Stimulated activated CD4-positive, alpha-beta T cell treated with anti-CD3 and anti-CD28 coated beads, Interleukin-4, amount 100 ng/mL, for 24 hours (primary cell): ENCODE measurements around the gene OR2A14.
A peak's percentile ranks its signal among the peaks of the same experiment; 100 is the strongest.
"Not testable (repeated sequence)": the region's sequence is repeated elsewhere in the genome, so short reads cannot be mapped to it uniquely, and the experiment has no call there.

ENCODE experiments used
- DNase-seq: peaks from one replicate; pipeline ENCODE4 v3.0.0-alpha.2; 2020

Gene OR2A14

GRCh38 chr7:144122876-144123275 lies at the start of gene OR2A14:
OR2A14 (plus strand) TSS chr7:144123176; CDS start chr7:144129113, 5,937 bp downstream.
- no peak for DNase-seq

GRCh38 chr7:144074374-144074773 lies 48.6 kb upstream of the OR2A14 start:
- no peak for DNase-seq

GRCh38 chr7:144085978-144086377 lies 37.0 kb upstream of the OR2A14 start, which contains the start of gene OR2A12:
OR2A12 (plus strand) TSS chr7:144086278; CDS start chr7:144095108, 8,830 bp downstream.
- no peak for DNase-seq

- no peak for DNase-seq
Measured at GRCh38 chr7:144086730-144087129, 36.2 kb upstream of the OR2A14 start.

GRCh38 chr7:144087230-144087629 lies 35.7 kb upstream of the OR2A14 start:
- DNase-seq: no peak

- no peak for DNase-seq
Measured at GRCh38 chr7:144090667-144091066, 32.3 kb upstream of the OR2A14 start.

GRCh38 chr7:144098776-144099175 lies 24.2 kb upstream of the OR2A14 start:
- DNase-seq: no peak

- no peak for DNase-seq
Measured at GRCh38 chr7:144100607-144101006, 22.4 kb upstream of the OR2A14 start.

- DNase-seq: no peak
Measured at GRCh38 chr7:144102041-144102440, 20.9 kb upstream of the OR2A14 start.

- DNase-seq: no peak
Measured at GRCh38 chr7:144105211-144105610, 17.8 kb upstream of the OR2A14 start.

GRCh38 chr7:144109283-144109682 lies 13.7 kb upstream of the OR2A14 start, which contains the start of gene OR2A2:
OR2A2 (plus strand) TSS chr7:144109583; CDS start chr7:144109583, 0 bp downstream.
- DNase-seq: no peak

- DNase-seq: no peak
Measured at GRCh38 chr7:144110272-144110671, 12.7 kb upstream of the OR2A14 start.

- no peak for DNase-seq
Measured at GRCh38 chr7:144113651-144114050, 9.3 kb upstream of the OR2A14 start.

- DNase-seq: no peak
Measured at GRCh38 chr7:144118341-144118740, 4.6 kb upstream of the OR2A14 start.

GRCh38 chr7:144127714-144128334 lies 4.8 kb downstream of the OR2A14 start:
- peak; percentile 93 for DNase-seq

GRCh38 chr7:144129601-144130000 lies 6.6 kb downstream of the OR2A14 start:
- not testable (repeated sequence) for DNase-seq

- DNase-seq: no peak
Measured at GRCh38 chr7:144130730-144131129, 7.8 kb downstream of the OR2A14 start.

- DNase-seq: no peak
Measured at GRCh38 chr7:144132262-144132661, 9.3 kb downstream of the OR2A14 start.

- DNase-seq: no peak
Measured at GRCh38 chr7:144133307-144133706, 10.3 kb downstream of the OR2A14 start.

GRCh38 chr7:144134116-144134515 lies 11.1 kb downstream of the OR2A14 start:
- no peak for DNase-seq

- no peak for DNase-seq
Measured at GRCh38 chr7:144137501-144137900, 14.5 kb downstream of the OR2A14 start.

- no peak for DNase-seq
Measured at GRCh38 chr7:144142187-144142586, 19.2 kb downstream of the OR2A14 start.

GRCh38 chr7:144144426-144144825 lies 21.4 kb downstream of the OR2A14 start:
- DNase-seq: no peak

GRCh38 chr7:144148224-144148827 lies 25.4 kb downstream of the OR2A14 start:
- no peak for DNase-seq

GRCh38 chr7:144158861-144159260 lies 35.9 kb downstream of the OR2A14 start:
- no peak for DNase-seq
